SK-N-SH (cell line): ENCODE results near the gene ATOSB.

Experiments used
- CHD2 ChIP-seq: fragments of 150-350 bp; IDR thresholded peaks from 2 replicates; pipeline ENCODE4 v1.6.1; 2018; ENCODE audit warnings: low read length; ENCODE audit not compliant: partially characterized antibody
- CTCF ChIP-seq: fragments of 200-600 bp; sonication (generic); IDR thresholded peaks from 2 replicates; pipeline ENCODE4 v1.6.1; 2017; ENCODE audit warnings: antibody characterized with exemption, mild to moderate bottlenecking, moderate library complexity
- ELF1 ChIP-seq: IDR thresholded peaks from 2 replicates; pipeline ENCODE4 v1.4.0; 2012
- EP300 ChIP-seq, 2 experiments: IDR thresholded peaks; 2 replicates each; pipeline versions ENCODE4 v1.4.0 to v1.6.1; 2012; ENCODE audit warnings: borderline replicate concordance in 1 of 2, low read depth in 1 of 2, low read length in 1 of 2
- EZH2phosphoT487 ChIP-seq: fragments of 200-600 bp; sonication (generic); IDR thresholded peaks from 2 replicates; pipeline ENCODE4 v1.6.1; 2017; ENCODE audit warnings: low read depth, mixed run types, mild to moderate bottlenecking, antibody characterized with exemption, moderate library complexity, borderline replicate concordance
- MAX ChIP-seq: IDR thresholded peaks from 2 replicates; pipeline ENCODE4 v1.4.0; 2012; ENCODE audit warnings: low read depth
- POLR2AphosphoS5 ChIP-seq: IDR thresholded peaks from 2 replicates; pipeline ENCODE4 v1.6.1; 2012; ENCODE audit warnings: low read depth, low read length
- RCOR1 ChIP-seq: fragments of 150-350 bp; IDR thresholded peaks from 2 replicates; pipeline ENCODE4 v1.6.1; 2017; ENCODE audit warnings: antibody characterized with exemption, low read length
- SIN3A ChIP-seq: IDR thresholded peaks from 2 replicates; pipeline ENCODE4 v1.6.1; 2012; ENCODE audit warnings: low read depth, mild to moderate bottlenecking, low read length, moderate library complexity, borderline replicate concordance
- TEAD4 ChIP-seq: IDR thresholded peaks from 2 replicates; pipeline ENCODE4 v1.4.0; 2012; ENCODE audit warnings: mild to moderate bottlenecking, borderline replicate concordance; ENCODE audit not compliant: insufficient read depth

- TF ChIP-seq EP300 (IDR thresholded peaks at IDR 0.05; ENCODE audit: borderline replicate concordance in 1 of 2, low read depth in 1 of 2, low read length in 1 of 2) (no peak), CTCF (no peak), SIN3A (no peak), RCOR1 (no peak), MAX (no peak), EZH2phosphoT487 (no peak), CHD2 (no peak), POLR2AphosphoS5 (no peak), TEAD4 (no peak), ELF1 (no peak)
Measured at GRCh38 chr9:35163413-35163812, 47.8 kb upstream of the ATOSB start.
